WI38 (cell line): ENCODE data around the gene PRELID3B.

ENCODE experiments used
- H3K4me3 ChIP-seq: 2 replicates; pipeline ENCODE4 v1.5.1; 2011; ENCODE audit warnings: low read depth, mild to moderate bottlenecking, control low read depth, low read length
- CTCF ChIP-seq: IDR thresholded peaks from 2 replicates; pipeline ENCODE4 v1.5.1; 2012; ENCODE audit warnings: low read depth, mild to moderate bottlenecking, control low read depth, low read length

The PRELID3B gene

GRCh38 chr20:58991715-58992114, 50.9 kb downstream of the PRELID3B start:
- TF ChIP-seq CTCF: no peak
- H3K4me3 ChIP-seq: no peak overlapping the region

- TF ChIP-seq CTCF: no peak
- H3K4me3 ChIP-seq: no peak overlapping the region
Measured at GRCh38 chr20:58990651-58991445, 51.7 kb downstream of the PRELID3B start.

GRCh38 chr20:58989196-58989595, 53.4 kb downstream of the PRELID3B start:
- H3K4me3 ChIP-seq: no peak overlapping the region
- no peak for TF ChIP-seq CTCF

GRCh38 chr20:58988565-58988882, 54.1 kb downstream of the PRELID3B start:
- no peak for TF ChIP-seq CTCF
- H3K4me3 ChIP-seq: no peak overlapping the region

GRCh38 chr20:58987790-58988564, 54.6 kb downstream of the PRELID3B start:
- H3K4me3 ChIP-seq: no peak overlapping the region
- no peak for TF ChIP-seq CTCF

- TF ChIP-seq CTCF: no peak
- no peak overlapping the region for H3K4me3 ChIP-seq
Measured at GRCh38 chr20:58986968-58987517, 55.5 kb downstream of the PRELID3B start.
